DOHH2 (cell line): ENCODE measurements around the gene DIP2C.

Experiments
- H3F3A ChIP-seq: fragments of 200-600 bp; sonication (generic), shearing (Covaris generic); 2 replicates; pipeline ENCODE4 v1.6.0; 2016; ENCODE audit warnings: antibody characterized with exemption, mild to moderate bottlenecking; ENCODE audit not compliant: control insufficient read depth, insufficient read depth
- H3K27ac ChIP-seq: fragments of 200-600 bp; sonication (generic); 2 replicates; pipeline ENCODE4 v1.5.1; 2014; ENCODE audit warnings: low read depth, mild to moderate bottlenecking, low read length, moderate library complexity
- H3K27me3 ChIP-seq: fragments of 200-600 bp; sonication (generic); 2 replicates; pipeline ENCODE4 v1.6.1; 2014; ENCODE audit warnings: mild to moderate bottlenecking, low read length, mixed read lengths; ENCODE audit not compliant: control insufficient read depth
- H3K36me3 ChIP-seq: fragments of 200-600 bp; sonication (generic); 2 replicates; pipeline ENCODE4 v1.6.1; 2014; ENCODE audit warnings: mild to moderate bottlenecking, low read length, moderate library complexity, mixed read lengths; ENCODE audit not compliant: control insufficient read depth
- H3K4me1 ChIP-seq: fragments of 200-600 bp; sonication (generic); 2 replicates; pipeline ENCODE4 v1.6.1; 2014; ENCODE audit warnings: mild to moderate bottlenecking, low read length, mixed read lengths; ENCODE audit not compliant: control insufficient read depth
- H3K4me2 ChIP-seq: fragments of 200-600 bp; sonication (generic); 2 replicates; pipeline ENCODE4 v1.6.0; 2014; ENCODE audit warnings: mild to moderate bottlenecking, low read length, moderate library complexity
- H3K4me3 ChIP-seq: fragments of 200-600 bp; sonication (generic); 2 replicates; pipeline ENCODE4 v1.5.1; 2014; ENCODE audit warnings: mild to moderate bottlenecking, low read length, mixed read lengths
- H3K79me2 ChIP-seq: fragments of 200-600 bp; sonication (generic); 2 replicates; pipeline ENCODE4 v1.6.1; 2014; ENCODE audit warnings: mild to moderate bottlenecking, low read length, mixed read lengths; ENCODE audit not compliant: control insufficient read depth
- H3K9me2 ChIP-seq: fragments of 200-600 bp; sonication (generic); replicated peaks from 2 replicates; pipeline ENCODE4 v1.6.1; 2014; ENCODE audit warnings: mild to moderate bottlenecking, low read length, mixed read lengths; ENCODE audit not compliant: control insufficient read depth
- H3K9me3 ChIP-seq: fragments of 200-600 bp; sonication (generic); 2 replicates; pipeline ENCODE4 v1.6.1; 2014; ENCODE audit warnings: antibody characterized with exemption, low read length, mixed read lengths; ENCODE audit not compliant: control insufficient read depth, insufficient read depth
- H4K20me1 ChIP-seq: fragments of 200-600 bp; sonication (generic); 2 replicates; pipeline ENCODE4 v1.6.0; 2014; ENCODE audit warnings: low read depth, mild to moderate bottlenecking, antibody characterized with exemption, low read length, moderate library complexity; ENCODE audit not compliant: control insufficient read depth, insufficient read depth
- EZH2phosphoT487 ChIP-seq: fragments of 200-600 bp; sonication (generic); IDR thresholded peaks from 2 replicates; pipeline ENCODE4 v1.6.1; 2017; ENCODE audit warnings: borderline replicate concordance, mild to moderate bottlenecking, antibody characterized with exemption, low read length, moderate library complexity, mixed read lengths
- TF ChIP-seq, protein P1 (sequence below): fragments of 200-600 bp; sonication (generic); IDR thresholded peaks from one replicate; pipeline ENCODE4 v1.5.1; 2014; ENCODE audit warnings: antibody characterized with exemption, mild to moderate bottlenecking, low read depth, low read length; ENCODE audit not compliant: poor library complexity, severe bottlenecking

Gene DIP2C

DNA sequence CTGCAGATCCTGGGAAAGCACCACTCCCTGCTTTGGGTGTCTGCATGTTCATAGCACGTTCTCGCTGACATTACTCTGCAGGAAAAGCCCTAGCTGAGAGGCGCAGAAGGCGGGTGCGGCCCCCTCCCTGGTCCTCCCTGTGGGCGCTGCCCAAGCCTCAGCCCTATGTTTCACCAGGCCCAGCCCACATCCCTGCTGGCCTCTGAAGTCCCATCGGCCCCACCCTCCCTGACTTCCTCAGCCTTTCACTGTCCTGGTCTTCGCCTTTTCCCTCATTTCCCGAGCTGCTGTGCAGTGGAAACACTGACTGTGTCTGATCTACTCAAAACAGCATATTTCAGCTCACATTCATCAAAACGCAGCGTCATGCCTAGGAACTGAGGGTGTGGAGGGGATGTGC is 36.3 kb upstream of the DIP2C start:
- Histone ChIP-seq H3K4me3 (no peak overlapping the region), H3F3A (no peaks in the 10 kb centered on the region), H3K27me3 (no peaks in the 10 kb centered on the region), H3K36me3 (no peaks in the 10 kb centered on the region), H3K9me2 (no peaks in the 10 kb centered on the region), H3K79me2 (no peaks in the 10 kb centered on the region), H4K20me1 (no peaks in the 10 kb centered on the region), H3K27ac (no peak overlapping the region), H3K9me3 (no peaks in the 10 kb centered on the region; the same call in 1 of the 2 replicates), H3K4me2 (no peak overlapping the region), H3K4me1 (no peaks in the 10 kb centered on the region)
- no peak for TF ChIP-seq EZH2phosphoT487
- TF ChIP-seq, protein P1, sequence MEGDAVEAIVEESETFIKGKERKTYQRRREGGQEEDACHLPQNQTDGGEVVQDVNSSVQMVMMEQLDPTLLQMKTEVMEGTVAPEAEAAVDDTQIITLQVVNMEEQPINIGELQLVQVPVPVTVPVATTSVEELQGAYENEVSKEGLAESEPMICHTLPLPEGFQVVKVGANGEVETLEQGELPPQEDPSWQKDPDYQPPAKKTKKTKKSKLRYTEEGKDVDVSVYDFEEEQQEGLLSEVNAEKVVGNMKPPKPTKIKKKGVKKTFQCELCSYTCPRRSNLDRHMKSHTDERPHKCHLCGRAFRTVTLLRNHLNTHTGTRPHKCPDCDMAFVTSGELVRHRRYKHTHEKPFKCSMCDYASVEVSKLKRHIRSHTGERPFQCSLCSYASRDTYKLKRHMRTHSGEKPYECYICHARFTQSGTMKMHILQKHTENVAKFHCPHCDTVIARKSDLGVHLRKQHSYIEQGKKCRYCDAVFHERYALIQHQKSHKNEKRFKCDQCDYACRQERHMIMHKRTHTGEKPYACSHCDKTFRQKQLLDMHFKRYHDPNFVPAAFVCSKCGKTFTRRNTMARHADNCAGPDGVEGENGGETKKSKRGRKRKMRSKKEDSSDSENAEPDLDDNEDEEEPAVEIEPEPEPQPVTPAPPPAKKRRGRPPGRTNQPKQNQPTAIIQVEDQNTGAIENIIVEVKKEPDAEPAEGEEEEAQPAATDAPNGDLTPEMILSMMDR, result no peak

DNA sequence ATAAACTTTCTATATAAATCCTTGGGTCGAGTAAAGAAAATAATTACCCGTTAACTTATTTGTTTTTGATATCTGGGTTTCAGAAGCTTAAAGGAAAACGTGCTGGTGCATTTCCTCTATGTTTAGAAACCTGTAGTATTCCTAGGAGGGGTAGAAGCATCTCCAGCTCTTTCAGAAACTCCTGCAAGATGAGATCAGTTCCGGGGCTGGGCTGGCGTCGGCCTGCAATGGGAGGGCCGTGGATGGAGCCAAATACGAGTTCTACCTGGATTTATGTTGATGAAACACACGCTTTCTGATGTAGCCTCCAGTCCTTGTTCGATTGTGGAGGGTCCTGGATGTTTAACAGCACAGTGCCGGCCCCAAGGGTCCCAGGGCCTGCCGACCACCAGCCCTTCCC is 35.8 kb upstream of the DIP2C start:
- H3K9me2 ChIP-seq, result no peaks in the 10 kb centered on the region
- H3K79me2 ChIP-seq, result no peaks in the 10 kb centered on the region
- no peaks in the 10 kb centered on the region; the same call in 1 of the 2 replicates for H3K9me3 ChIP-seq
- H3K36me3 ChIP-seq, result no peaks in the 10 kb centered on the region
- H3K27me3 ChIP-seq, result no peaks in the 10 kb centered on the region
- H3K4me1 ChIP-seq, result no peaks in the 10 kb centered on the region
- H3K4me3 ChIP-seq, result no peak overlapping the region
- H4K20me1 ChIP-seq, result no peaks in the 10 kb centered on the region
- H3K4me2 ChIP-seq, result no peak overlapping the region
- no peak overlapping the region for H3K27ac ChIP-seq
- TF ChIP-seq, protein P1, result no peak
- TF ChIP-seq EZH2phosphoT487, result no peak
- no peaks in the 10 kb centered on the region for H3F3A ChIP-seq

DNA sequence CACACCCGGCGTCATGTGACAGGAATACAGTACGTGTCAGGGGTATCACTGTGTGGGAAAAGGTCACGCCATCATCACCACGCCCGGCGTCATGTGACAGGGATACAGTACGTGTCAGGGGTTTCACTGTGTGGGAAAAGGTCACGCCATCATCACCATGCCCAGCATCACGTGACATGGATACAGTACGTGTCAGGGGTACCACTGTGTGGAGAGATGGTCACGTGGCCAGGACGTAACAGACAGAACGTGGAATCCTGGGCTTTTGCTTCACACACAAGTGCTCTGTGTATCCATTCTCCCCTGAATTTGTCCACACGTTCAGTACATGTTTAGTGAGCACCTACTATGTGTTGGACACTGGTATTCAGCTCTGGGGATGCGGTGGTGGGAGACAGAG is 34.5 kb upstream of the DIP2C start:
- Histone ChIP-seq H3K4me1 (no peaks in the 10 kb centered on the region), H3F3A (no peaks in the 10 kb centered on the region), H3K27me3 (no peaks in the 10 kb centered on the region), H3K4me3 (no peak overlapping the region), H3K27ac (no peak overlapping the region), H3K4me2 (no peak overlapping the region), H3K79me2 (no peaks in the 10 kb centered on the region), H3K9me2 (no peaks in the 10 kb centered on the region), H3K9me3 (no peaks in the 10 kb centered on the region; the same call in 1 of the 2 replicates), H3K36me3 (no peaks in the 10 kb centered on the region), H4K20me1 (no peaks in the 10 kb centered on the region)
- TF ChIP-seq, protein P1, result no peak
- no peak for TF ChIP-seq EZH2phosphoT487
